NCI-H526 (cell line): ENCODE measurements around the gene JAGN1.
A peak's percentile ranks its signal among the peaks of the same experiment; 100 is the strongest.
"Not testable (repeated sequence)": the region's sequence is repeated elsewhere in the genome, so short reads cannot be mapped to it uniquely, and the experiment has no call there.

Experiments
- DNase-seq, 2 experiments: peaks; one replicate each; lab custom pipeline; 2025; lab: John Stamatoyannopoulos, UW

The JAGN1 gene

DNA sequence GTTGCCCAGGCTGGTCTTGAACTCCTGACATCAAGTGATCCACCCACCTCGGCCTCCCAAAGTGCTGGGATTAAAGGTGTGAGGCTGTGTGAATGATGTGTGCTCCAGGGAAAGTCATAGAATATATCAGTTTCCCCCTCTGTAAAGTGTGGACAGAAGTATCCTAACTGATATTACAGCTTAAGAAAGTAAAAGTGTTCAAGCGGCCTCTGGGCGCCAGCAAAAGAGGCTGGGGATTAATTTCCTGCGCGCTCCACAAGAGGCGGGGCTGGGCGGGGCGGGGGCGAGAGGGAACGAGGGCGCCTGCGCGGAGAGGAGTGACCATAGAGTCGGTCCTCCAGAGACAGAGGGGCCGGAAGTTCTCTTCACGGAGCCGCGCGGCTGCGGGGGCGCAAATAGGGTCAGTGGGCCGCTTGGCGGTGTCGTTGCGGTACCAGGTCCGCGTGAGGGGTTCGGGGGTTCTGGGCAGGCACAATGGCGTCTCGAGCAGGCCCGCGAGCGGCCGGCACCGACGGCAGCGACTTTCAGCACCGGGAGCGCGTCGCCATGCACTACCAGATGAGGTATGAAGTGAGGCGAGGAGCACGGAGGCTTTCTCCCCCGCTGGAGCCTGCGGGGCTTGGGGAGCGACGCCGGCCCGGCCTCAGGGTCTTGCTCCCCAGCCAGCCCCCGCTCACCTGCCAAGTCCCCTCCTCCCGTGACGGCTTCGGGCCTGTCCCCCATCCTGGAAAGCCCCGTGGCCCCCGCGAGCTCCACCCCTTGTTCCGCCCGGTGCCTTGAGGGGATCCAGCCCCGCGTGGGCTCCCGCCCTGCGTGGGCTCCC, at the start of gene JAGN1:
TSS of gene JAGN1 (plus strand) at position 362 of the 823 bp plus-strand sequence. CDS start at position 475, 113 bp downstream.
- peak; percentile 62 to 91 for DNase-seq

DNA sequence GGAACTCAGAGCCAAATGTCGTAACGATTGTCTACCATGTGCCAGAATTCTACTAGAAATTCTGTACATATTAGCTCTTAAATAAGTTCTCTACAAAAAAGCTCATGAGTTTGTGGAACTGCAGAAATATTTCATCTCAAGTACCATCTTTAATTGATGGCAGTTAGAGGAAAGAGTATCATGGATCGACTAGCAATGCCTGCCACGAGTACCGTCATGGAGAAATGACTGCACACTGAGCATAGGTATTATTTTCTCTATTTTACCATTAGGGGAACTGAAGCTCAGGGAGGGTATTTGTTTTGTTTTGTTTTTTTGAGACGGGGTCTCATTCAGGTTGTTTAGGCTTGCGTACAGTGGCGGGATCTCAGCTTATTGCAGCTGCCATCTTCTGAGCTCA, 49.4 kb upstream of the JAGN1 start:
- no peak for DNase-seq

- peak; percentile 75 to 95 for DNase-seq
These were observed 46.5 kb upstream of the JAGN1 start, which contains the start of gene RPUSD3 for GRCh38 chr3:9843715-9844438. Gene RPUSD3, minus strand, starts transcription at chr3:9844008. Its CDS starts 18 bp downstream, at chr3:9843990.

DNA sequence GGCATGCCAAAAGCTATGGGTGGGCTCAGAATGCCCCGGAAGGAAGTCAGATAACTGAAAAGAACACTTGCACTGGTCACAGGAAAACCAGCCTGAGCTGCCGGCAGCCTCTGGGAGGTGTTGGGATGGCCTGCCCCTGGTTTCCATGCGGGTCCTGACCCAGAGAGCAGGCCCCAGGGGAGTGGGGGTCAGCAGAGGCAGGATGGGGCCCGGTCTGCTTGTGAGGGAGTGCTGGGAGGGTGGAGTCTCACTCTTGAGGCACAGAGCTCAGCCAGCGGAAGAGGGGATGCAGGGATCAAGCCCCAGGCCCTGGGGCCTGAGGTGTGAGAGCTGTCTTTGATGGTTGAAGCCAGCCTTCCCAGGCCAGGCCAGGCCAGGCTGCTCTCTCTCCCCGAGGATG, 44.2 kb upstream of the JAGN1 start:
- no peak for DNase-seq

GRCh38 chr3:9846931-9847488, 43.4 kb upstream of the JAGN1 start:
- no peak for DNase-seq

GRCh38 chr3:9847870-9848269, 42.5 kb upstream of the JAGN1 start:
- not testable (repeated sequence) for DNase-seq

- DNase-seq: peak in 1 of 2 experiments; percentile 23
These were observed 41.5 kb upstream of the JAGN1 start for GRCh38 chr3:9848860-9849259.

DNA sequence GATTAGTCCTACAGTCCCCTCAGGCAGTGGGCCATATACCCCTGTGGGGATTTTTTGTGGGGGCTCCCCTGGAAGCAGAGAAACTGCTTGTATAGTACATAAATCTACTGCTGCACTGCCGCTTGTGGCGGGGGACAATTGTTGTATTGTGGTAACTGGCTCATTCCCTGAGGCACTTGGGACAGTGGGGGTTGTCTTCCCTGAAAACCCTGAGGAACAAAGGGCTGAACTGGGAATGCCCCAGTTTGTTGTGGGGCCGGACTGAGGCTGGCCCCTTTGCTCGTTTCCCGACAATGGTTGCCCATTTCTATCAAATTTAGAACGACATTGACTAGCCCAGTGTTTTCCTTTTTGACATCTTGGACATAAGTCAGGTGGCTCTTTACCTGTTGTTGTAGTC, 39.0 kb upstream of the JAGN1 start:
- DNase-seq: not testable (repeated sequence)

DNA sequence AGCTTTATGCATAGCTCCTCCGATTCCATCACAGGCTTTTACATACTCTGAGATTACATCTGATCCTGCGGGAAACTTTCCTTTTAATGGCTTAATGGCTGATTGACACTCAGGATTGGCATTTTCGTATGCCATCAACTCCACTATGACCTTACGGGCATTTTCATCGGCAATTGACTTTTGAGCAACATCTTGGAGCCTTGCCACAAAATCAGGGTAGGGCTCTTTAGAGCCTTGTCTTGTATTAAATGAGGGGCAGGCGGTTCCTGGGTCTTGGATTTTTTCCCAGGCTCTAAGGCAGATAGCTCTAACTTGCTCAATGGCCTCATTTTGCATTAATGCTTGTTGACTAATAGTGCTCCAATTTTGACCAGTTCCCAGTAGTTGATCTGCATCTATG, 38.5 kb upstream of the JAGN1 start:
- DNase-seq: not testable (repeated sequence)

DNA sequence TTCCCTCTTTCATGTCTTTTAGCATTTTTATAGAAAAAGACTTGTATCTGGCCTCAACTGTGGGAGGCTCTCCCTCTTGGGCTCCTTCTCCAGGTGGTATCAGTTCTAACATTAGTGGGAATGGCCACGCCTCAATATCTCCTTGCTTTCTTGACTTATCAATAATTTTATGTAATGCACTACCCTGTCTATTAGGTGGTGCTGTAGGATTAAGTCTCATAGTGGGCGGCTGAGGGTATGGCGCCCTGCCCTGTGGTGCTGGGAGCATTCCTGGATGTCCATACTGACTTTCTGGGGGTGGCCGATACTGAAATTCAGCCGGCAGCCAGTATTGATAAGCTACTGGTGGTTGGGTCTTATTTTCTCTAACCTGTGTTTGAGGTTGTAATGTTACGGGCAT, 37.9 kb upstream of the JAGN1 start:
- no peak for DNase-seq

DNA sequence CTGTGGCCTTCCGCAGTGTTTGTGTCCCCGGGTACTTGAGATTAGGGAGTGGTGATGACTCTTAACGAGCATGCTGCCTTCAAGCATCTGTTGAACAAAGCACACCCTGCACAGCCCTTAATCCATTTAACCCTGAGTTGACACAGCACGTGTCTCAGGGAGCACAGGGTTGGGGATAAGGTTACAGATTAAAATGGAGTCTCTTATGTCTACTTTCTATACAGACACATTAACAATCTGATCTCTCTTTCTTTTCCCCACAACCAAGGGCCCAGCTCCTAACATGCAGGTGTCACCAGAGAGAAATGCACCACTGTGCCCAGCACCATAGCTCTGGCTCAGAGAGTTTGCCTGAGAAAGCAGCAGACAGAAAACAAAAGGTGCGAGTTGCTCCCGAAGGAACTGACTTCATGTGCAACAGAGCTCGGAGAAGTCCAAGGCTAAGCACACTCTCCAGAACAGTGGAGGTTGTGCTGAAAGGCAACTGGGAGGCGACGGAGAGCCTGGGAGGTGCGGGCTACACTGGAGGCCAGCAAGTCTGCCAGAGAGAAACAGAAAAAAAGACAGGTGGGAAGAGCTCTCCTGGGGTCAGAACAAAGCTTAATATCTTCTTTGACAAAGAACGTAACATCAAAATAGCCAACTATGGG, 36.0 kb upstream of the JAGN1 start:
- DNase-seq: not testable (repeated sequence)

DNA sequence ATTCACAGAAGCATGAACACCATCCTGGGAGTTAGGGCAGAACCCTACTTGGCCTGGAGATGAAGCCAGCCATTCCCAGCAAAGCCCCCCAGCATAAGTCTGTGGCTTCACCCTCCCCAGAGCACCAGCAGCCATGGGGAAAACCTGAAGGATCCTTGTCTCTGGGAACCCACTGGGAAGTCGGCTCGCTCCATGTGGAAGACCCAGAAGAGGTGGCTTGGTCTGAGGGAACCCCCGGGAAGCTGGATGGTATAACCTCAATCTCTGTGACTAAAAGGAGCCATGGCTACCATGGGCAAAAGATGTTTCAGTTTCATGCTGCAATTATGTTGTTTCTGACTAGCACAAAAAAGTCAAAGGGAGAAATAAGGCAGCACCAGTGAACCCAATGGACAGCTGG, 34.8 kb upstream of the JAGN1 start:
- DNase-seq: no peak

GRCh38 chr3:9859530-9860025, 30.8 kb upstream of the JAGN1 start:
- DNase-seq: no peak

GRCh38 chr3:9861201-9861600, 29.2 kb upstream of the JAGN1 start:
- no peak for DNase-seq

- no peak for DNase-seq
These were observed 28.7 kb upstream of the JAGN1 start for GRCh38 chr3:9861626-9862130.

GRCh38 chr3:9862391-9863057, 27.9 kb upstream of the JAGN1 start:
- peak in 1 of 2 experiments; percentile 62 for DNase-seq

DNA sequence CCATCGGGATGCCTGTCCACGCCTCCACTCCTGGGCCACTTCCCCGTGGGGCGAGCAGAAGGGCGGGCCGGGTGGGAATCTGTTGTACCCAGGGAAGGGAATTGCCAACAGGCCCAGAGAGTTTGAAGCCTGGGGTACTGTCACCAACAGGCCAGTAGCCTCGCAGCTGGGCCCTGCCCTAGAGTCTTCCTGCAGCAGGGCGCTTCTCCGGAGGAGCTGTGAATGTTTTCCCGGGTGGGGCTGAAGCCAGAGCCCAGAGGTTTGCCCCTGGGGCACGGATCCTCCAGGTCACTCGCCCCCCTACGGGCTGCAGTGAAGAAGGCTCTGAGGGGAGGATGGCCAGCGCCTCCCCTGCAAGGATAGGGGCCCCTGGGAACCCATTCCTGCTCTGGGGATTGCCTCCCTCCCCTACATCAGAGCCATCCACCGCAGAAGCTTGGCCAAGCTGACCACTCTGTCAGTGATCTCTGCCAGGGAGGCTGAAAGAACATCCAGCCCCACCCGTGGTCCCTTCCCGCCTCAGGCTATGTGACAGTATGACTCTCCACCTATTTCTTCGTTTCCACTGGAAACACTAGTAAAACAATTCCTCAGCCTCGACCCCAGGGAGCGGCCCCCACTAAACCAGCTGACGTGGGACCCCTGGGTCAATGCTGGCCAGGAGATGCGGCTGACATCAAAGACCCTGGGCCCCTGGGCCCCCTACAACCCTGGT, 27.2 kb upstream of the JAGN1 start:
- DNase-seq: no peak

GRCh38 chr3:9864200-9864927, 26.0 kb upstream of the JAGN1 start:
- no peak for DNase-seq

DNA sequence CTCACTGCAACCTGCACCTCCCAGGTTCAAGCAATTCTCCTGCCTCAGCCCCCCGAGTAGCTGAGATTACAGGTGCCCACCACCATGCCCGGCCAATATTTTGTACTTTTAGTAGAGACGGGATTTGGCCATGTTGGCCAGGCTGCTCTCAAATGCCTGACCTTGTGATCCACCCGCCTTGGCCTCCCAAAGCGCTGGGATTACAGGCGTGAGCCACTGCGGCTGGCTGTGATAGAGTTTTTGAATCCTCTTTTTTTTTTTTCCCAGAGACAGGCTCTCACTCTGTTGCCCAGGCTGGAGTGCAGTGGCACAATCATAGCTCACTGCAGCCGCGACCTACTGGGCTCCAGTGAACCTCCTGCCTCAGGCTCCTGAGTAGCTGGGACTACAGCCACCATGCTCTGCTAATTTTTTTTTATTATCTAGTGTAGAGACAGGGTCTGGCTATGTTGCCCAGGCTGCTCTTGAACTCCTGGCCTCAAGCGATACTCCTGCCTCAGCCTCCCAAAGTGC, 25.2 kb upstream of the JAGN1 start:
- not testable (repeated sequence) for DNase-seq

GRCh38 chr3:9866639-9867038, 23.8 kb upstream of the JAGN1 start:
- DNase-seq: no peak
